Adrenal gland (tissue), 5 donors: ENCODE measurements around the gene ADGRF1.

Source experiments
- CTCF ChIP-seq, 6 experiments: fragments of 450-650 bp in 4 of 6; fragments of 200-600 bp in 2 of 6; sonication (generic) in 1 of 6; IDR thresholded peaks; 1 replicate in 5 of 6; 2 replicates in 1 of 6; pipeline versions ENCODE4 v1.5.1 to v1.8.0; 2016 to 2021; ENCODE audit warnings: antibody characterized with exemption in 6 of 6, mild to moderate bottlenecking in 2 of 6, moderate library complexity in 1 of 6
- POLR2A ChIP-seq, 2 donors: fragments of 450-650 bp; IDR thresholded peaks; one replicate each; pipeline ENCODE4 v1.6.1; 2017; ENCODE audit warnings: antibody characterized with exemption in 2 of 2, mild to moderate bottlenecking in 2 of 2, moderate library complexity in 1 of 2
- donor health status: DM: no; HTN: no; CAD: no.

DNA sequence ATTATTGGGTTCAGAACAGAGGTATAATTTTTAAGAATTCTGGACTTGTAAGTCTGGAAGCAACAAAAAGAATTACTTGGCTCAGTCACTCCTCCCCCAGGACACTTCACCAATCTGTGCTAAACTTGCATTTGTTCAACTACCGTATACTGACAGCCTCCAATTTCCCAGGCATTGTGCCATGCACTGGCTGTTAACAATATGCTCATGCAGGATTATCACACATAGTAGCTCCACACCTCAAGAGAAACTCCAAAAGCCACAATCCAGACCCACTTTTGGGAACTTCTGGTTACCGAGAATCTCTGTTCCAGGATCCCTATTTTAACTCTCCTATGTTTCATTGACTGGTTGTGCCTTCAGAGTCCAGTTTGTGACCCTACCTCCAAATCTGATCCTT is 7.7 kb downstream of the ADGRF1 start:
- TF ChIP-seq CTCF (IDR thresholded peaks at IDR 0.05) (no peak), POLR2A (IDR thresholded peaks at IDR 0.05) (no peak)
